GM20431 (cell line): ENCODE measurements around the gene KLHL25.

Experiments
- in situ Hi-C: fragments of 300-500 bp; cut with MseI, MboI; formaldehyde crosslinking; loops from one replicate; pipeline ENCODE4 v1.15.0; 2020; ENCODE audit warnings: low sequenced_read_pairs; ENCODE audit not compliant: unreplicated experiment

The KLHL25 gene

DNA sequence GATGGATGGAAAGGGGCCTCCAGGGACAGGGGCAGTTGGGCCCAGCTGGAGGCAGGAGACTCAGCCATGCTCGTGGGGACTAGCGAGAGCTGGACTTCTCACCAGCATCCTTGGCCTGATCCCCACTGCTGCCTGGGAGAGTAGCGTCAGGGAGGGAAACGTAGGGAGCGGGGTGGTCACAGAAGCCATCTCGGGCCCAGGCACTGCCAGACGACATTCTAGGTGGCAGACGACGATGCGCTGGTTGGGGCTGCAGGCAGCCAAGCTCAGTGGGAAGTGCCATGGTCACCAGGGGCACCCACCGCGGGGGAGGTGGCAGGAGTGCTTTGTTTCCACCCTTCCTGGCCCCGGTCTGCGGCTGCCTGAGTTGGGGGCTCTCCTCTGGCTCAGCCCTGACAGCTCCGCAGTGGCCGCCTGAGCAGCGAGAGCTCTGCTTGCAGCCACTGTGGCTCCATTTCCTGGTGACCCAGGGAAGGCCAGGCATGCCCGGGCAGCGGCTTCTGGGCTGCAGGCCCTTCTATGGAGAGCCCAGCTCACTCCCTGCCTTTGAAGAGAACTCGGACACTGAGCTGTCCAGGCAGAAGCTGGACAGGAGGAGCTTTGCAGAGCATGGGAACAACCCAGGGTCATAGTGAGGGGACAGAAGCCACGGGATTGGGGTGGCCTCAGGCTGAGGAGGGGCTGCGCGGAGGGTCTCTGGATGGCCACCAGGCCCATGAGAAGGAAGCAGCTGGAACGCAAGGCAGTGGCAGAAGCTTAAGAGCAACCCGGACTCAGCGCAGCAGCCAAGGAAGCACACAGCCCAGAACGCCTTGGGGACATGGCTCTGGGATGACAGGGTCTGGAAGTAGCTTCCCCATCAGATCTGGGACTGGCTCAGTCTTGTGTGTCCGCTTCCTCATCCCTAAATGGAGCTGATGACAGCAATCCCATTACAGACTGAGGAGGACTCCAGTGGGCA, 30.8 kb downstream of the KLHL25 start:
- in situ Hi-C loops, result no loop called here

DNA sequence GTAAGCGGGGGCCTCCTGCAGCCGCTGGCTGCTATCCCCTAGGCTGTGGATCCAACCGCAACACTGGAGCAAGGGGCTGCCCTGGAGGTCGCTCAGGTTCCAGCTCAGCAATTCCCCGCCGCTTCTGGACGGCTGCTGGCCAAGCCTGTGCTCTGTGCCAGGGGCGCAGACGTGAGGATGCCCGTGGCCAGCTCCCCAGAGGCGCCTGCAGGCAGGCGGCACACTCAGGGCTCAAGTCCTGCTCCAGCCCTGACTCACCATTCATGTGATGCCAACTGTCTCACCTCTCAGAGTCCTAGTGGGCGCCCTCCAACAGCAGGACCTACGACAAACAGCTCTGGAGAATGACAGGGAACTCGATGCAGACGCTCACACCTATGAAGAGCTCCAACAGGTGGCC, 31.6 kb downstream of the KLHL25 start:
- in situ Hi-C loops, result no loop called here

DNA sequence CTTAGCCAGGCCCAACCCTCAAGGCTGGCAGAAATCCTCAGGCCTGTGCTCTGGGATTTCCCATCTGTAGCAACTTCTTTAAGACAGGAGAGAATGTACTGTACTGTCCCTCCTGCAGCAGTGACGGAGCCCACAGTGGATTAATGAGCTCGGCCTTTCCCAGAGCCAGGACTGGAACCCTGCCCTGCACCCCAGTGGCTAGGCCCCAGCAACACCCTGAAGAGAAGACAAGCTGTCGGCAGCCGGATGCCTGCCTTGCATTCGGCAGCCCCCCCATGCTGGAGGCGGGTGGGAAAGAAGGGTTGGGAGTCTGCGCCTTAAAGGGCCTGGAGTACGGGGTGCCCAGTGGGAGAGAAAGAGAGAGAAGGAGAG, 32.0 kb downstream of the KLHL25 start:
- in situ Hi-C loops, result no loop called here

DNA sequence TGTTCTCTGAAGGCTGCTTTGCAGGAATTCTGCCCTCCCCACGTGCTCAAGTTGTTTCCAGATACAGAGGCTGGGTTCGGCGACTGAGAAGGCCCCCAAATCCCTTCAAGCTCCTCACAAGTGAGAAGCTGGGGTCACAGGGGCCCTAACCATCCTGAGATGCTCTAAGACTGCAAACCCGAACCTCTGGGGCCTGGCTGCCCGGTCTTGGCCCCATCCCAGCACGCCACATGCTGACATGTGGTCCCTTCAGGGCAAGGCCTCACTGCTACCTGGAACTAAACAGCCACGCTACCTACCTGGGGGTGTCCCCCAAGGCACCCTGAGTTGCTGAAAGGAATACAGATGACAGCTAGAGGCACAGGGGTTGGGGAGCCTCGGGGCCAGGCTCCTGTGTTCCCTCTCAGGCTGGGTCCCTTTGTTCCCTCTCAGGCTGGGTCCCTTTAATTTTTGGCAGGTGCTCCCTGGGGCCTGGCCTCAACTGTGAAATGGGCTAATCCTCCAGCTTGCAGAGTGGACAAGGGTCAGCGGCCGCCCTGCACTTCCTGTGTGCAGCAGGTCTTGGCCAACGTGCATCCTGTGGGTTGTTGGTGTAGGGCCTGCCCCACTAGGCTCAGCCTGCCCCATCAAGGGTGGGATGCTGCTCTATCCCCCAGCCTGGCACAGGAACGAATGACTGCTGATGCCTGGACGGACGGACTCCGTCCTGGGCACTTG, 32.5 kb downstream of the KLHL25 start:
- in situ Hi-C loops, result no loop called here

DNA sequence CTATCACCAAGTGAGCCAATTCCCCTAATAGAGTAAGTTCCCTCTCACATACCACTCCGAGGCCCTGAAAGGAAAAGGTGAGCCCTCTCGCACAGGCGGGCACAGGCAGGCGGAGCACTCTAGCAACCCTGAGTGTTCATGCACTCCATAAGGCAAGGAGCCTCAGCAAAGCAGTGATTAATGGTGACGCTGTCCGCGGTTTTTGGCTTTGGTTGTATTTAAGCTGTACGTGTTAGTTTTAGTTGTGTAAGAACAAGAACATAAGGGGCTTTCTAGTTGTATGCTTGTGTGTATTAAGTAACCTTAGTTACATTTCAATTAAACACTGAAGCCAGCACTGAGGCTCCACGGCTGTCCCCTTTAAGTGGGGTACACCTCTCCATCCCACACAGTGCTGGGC, 33.1 kb downstream of the KLHL25 start:
- in situ Hi-C loops, result no loop called here

DNA sequence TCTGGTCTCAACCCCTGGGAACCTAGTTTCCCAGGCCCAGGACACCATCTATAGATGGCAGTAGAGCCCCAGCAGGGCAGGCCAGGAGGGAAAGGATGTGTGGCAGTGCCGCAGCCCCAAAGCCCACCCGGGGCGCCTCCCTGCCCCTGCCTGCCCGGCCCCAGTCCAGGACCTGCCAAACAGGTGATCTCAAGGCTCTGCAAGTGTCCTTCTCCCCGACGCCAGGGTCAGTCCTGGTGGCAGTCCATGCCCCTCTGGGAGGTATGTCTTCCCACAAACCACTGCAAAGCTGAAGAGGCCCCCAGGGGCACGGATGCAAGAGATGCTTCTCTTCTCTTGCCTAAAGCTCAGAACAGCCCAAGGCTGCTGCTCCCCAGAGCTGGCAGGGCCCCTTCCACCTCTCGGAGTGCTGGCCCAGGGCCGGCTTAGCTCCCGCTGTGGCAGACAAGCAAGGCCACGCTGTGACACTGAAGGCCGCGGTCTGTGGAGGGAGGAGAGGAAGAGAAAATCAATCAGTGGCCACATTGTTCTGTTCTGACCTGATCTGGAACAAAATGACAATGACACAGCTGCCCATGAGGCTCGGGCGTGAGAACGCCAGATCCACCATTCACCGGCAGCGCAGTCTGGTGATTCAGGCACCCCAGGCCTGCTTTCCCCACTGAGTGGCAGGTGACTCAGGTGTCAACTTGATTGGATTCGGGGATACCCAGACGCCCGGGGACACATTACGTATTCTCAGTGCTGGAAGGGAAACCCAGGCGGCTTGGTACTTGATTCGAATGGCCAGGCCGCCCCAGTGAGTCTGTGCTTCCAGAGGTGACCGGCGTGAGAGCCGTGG, 34.0 kb downstream of the KLHL25 start:
- in situ Hi-C loops, result no loop called here

DNA sequence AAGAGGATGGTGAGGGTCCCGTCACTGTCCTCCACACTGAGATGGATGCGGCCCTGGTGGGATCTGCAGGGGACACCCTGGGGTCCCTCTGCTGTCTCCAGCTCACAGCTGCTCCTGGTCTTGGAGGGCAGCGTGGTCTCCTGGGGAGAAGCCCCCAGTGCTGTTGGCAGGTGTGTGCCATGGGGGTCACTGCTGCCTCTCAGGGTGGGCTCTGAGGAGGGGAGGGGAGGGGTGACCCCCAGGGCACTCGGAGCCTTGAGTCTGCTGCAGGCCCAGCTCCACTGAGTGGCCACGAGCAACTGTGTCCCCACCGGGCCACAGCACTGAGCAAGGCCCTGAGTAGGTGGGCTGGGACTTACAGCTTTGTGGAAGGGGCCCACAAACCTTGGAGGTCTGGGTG, 34.7 kb downstream of the KLHL25 start:
- in situ Hi-C loops, result no loop called here

DNA sequence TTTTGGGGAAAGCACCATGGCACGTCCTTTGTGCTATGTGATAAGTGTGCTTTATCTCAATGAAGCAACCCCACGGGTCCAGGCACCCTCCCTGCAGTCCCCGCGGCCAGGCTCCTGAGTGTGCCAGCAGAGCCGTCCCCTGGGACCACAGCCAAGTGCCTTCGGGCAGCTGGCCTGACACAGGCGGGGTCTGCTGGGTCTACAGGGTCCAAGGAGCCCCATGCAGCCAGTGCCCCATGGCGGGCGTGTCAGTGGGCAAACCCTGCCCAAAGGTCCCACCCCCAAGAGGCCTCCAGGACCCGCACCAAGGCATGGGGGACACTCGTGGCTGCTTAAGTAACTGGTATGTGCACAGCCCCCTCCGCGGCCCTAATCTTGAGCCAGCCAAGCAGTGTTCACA, 35.3 kb downstream of the KLHL25 start:
- in situ Hi-C loops, result no loop called here

DNA sequence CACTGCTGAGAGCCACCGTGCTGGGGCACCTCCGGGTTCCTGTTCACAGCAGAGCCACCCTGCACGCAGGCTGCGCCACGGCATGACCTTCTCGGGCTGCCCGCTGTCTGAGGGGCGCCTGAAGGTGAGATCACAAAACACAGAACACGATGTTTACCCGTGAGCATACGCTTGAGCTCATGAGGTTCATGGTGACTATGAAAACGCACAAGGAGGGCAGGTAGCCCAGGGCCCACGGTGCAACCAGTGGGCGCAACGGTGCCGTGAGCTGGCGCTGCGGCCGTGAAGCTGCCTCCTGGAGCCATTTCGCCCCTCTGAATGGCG, 36.1 kb downstream of the KLHL25 start:
- in situ Hi-C loops, result no loop called here

DNA sequence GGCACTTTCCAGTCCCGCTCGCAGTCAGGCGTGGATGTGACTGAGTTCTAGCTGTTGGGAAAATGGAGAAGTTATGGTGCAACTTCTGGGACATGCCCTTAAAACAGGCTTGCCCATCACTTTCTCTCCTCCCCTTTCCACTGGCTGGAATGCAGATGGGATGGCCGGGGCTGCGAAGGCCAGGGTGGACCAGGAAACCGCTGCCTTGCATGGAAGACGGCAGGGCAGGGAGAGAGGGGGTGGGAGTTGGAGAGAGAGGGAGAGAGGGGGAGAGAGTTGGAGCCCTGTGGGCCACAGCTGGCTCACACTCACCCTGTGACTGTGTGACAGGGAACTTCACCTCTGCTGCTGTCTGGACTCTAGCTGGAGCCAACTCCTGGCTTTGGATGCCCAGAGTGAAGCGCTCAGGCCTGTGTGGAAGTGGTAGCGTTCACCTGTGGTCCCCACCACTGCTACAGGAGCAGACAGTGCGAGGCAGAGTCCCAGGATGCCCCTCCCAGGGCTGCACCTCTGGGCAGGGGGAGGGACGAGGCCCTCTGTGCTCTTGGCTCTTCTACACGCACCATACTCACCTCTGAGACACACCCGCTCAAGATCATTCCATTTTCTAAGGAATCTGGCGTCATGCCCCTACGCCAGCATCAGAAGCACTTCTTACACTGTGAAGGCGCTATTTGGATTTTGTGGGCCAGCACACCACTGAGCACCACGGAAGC, 36.6 kb downstream of the KLHL25 start:
- in situ Hi-C loops, result no loop called here

DNA sequence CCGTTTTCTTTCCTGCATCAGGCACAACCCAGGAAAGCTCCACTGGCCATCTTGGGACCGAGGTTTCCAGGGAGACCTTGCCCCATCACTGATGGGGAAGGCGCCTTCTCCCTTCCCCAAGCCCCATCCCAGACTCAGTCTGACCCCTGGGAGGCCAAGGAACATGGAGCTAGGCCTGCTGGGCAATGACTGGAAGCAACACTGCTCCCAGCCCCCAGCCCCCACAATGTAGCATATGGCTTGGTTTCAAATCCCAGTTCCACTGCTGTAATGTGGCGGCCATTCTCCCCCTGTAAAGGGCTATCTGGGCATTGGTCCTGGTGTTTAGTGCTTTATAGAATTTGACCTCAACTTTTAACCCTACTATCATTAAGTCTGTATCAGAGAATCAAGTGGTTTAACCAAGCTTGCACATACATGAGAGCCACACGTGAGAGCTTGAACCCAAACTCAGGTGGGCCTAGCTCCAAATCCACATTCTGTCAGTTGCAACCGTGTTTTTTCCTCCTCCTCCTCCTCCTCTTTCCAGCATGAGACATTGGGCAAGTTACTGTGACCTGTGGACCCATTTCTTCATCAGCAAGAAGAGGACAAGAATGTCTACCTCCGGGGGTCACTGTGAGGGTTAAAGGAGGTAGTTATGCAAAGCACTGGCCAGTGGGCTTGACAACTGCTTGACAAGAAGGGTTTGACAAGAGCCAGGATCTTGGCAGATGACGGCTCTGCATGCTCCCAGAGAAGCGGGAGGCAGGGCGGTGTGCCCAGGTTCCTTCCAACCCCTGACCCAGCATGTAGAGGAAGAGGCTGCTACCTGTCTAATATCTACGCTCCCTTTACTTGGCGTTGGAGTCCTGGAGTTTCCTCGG, 37.4 kb downstream of the KLHL25 start:
- in situ Hi-C loops, result no loop called here

DNA sequence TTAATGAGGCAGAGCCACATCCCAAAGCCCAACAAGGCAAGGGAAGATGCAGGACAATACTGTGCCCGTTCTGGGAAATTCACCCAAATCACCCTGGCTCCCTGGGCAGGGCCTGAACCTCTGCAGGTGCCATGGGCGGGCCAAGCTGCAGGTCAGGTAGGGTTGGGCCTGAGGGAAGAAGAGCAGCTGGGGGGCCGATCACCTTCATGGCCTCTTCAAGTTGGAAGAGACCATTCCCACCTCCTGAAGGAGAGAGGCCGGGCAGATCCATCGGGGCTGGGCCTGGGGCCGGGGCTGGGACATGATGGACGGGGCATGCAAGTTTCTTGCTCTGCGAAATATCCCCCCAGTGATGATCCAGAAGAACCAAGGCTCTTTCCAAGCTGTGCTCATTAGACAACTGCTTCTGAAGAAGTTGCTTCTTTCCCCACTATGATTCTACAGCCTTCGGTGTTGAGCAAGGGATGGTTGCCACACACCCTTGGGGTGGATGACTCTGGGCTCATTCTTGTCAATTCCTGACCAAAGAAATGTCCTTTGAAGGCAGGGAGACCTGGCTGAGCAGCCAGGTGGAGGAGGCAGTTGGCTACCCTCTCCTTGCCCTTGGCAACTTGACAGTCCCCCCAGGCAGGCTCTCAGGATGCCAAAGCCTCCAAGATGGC, 38.2 kb downstream of the KLHL25 start:
- in situ Hi-C loops, result no loop called here

DNA sequence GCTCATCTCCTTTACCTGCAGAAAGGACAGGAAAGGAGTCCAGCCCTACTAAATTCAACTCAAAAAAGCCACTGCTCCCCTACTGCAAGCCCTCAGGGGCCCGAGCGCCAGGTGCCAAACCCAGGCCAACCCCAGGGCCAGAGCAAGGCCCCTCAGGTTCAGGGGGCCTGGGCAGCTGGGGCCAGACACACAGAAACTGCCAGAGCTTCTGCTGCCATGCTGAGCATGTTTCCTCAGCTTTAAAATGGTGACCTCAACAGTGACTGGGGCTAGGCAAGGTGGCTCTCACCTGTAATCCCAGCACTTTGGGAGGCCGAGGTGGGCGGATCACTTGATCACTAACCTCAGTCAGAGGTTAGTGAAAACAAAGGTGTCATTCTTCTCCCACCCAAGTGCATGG, 38.8 kb downstream of the KLHL25 start:
- in situ Hi-C loops, result no loop called here

DNA sequence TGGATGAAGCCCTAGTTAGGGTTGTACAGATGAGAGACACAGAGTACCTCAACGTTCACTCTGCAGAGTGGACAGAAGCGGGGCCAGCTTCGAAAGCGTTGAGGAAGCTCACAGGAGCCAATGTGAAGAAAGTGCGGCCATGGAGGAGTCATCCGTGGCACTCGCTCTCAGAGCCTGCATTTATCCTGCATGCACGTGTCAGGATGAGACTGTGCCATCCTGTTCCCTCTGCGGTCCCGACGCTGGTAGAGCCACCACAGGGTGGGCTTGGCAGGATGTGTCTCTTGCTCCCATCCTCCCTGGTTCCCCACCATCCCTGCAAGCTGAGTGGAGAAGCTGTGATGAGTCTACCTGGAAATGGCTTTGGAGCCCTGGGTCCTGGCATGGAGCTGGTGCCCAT, 39.3 kb downstream of the KLHL25 start:
- in situ Hi-C loops, result no loop called here

DNA sequence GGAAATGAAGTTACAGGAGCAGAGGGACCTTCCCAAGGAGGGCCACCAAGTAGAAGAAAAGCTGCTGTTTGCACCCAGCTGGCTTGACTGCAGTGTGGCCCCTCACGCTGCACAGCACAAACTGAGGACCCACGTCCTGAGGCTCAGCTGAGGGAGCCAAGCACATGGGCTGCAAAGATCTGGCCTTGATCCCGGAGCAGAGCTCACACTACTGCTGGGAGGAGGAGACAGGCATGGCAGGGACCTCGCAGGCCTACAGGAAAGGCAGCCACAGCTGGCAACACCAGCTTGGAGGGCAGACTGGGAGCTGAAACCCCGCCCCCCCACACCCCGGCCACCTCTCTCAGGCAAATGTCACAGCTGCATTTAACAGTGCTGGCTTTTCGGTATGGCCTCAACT, 39.7 kb downstream of the KLHL25 start:
- in situ Hi-C loops, result no loop called here

DNA sequence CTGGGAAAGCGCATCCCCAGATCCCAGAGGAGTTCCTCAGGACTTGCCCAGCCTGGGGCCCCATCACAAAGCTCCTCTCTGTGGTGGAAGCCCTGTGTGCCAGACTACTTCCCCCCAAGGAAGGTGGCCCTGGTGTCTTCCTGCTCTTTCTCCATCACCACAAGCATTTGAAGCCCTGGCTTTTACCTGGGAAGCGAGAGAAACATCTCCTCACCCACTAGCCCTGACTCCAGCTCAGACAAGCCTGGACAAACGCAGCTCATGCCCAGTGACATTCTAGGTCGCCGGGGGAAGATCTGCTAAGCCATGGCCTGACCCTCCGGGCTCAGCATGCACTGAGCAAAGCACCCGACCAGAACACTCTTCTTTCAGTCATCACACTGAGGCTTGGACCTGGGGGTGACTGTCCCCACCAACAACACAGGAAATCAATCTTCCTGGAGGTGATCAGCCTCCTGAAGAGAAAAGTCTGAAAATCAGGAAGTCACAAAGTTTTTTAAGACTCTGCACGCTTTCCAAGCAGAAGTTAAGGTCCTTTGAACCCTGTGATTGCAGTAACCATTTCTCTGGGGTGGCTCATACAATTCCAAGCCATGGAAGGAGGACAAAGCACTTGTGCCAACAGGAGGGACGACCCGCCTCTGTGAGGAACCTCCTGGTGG, 40.8 kb downstream of the KLHL25 start:
- in situ Hi-C loops, result no loop called here

DNA sequence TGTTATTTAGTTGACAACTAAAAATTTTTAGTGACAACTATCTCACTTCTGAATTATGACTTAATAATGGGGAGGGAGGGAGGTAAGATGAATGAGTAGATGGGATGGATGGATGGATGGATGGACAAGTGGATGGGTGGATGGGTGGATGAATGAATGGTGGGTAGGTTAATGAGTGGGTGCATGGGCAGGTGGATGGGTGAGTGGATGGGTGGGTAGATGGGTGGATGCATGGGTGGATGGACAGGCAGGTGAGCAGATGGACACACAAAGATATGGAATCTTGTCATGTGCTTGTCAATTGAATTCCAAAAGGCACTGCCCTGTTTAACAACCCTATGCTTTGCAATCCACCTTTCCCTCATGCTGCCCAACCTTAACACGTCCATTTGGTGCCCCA, 41.5 kb downstream of the KLHL25 start:
- in situ Hi-C loops, result no loop called here

DNA sequence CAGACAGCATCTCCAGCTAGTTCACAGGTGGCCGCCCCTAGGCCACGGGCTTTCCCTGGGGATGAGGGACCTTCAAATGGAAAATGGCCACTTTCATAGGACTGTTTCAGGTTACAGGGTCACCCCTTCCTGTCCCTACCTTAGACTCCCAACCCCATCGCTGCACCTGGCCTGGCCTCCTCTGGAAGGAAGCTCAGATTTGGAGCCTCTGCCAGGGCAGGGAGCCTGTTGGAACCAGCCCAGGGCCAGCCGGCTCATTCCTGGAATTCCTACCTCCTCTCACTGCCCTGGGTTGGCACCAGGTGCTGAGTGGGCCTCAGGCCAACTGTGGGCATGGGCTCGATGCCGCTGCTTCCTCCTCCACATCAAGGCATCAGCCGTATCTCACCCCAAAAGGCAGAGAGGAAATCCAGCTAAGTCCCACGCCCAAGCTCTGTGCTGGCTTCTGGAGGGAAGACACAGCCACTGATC, 42.2 kb downstream of the KLHL25 start:
- in situ Hi-C loops, result no loop called here
